Pancreas (tissue), 10 donors: Measurements from ENCODE around the gene NLRX1. TPM values are rescaled to one million over a fixed set of nuclear protein-coding genes. Genes with fewer than 3 reads are reported as not detected.
"Not testable (repeated sequence)": the region's sequence is repeated elsewhere in the genome, so short reads cannot be mapped to it uniquely, and the experiment has no call there.

Experiments used
- ATAC-seq, 4 donors: fragments of 200-7000 bp; cut with Tn5 transposase; one replicate each; pipeline versions ENCODE4 v1.8.0 to v1.9.1; 2020; ENCODE audit warnings: mild to moderate bottlenecking in 4 of 4, moderate library complexity in 4 of 4
- DNase-seq, 6 donors: peaks; one replicate each; pipeline ENCODE4 v3.0.0-alpha.2; 2020
- FAIRE-seq: peaks from 2 replicates; lab custom pipeline; 2012; peaks lifted over from hg19 to GRCh38; lab: Jason Lieb, UNC
- H3K27ac ChIP-seq, 4 donors: fragments of 200-600 bp; sonication (generic); 1 replicate in 3 of 4; 2 replicates in 1 of 4; pipeline versions ENCODE4 v1.5.0 to v1.8.0; 2020
- H3K27me3 ChIP-seq, 4 donors: fragments of 200-600 bp; one replicate each; pipeline ENCODE4 v1.8.0; 2021
- H3K36me3 ChIP-seq, 3 donors: fragments of 200-600 bp; sonication (generic) in 1 of 3; one replicate each; pipeline versions ENCODE4 v1.5.0 to v1.8.0; 2020 to 2021
- H3K4me1 ChIP-seq, 3 donors: fragments of 200-600 bp; one replicate each; pipeline ENCODE4 v1.8.0; 2021
- H3K4me3 ChIP-seq, 4 donors: fragments of 200-600 bp; sonication (generic) in 2 of 4; one replicate each; pipeline versions ENCODE4 v1.5.0 to v1.8.0; 2020 to 2021
- H3K9me3 ChIP-seq, 4 donors: fragments of 200-600 bp; one replicate each; pipeline ENCODE4 v1.8.0; 2021
- WGBS, 2 donors: extraction: QIAGEN DNeasy Blood & Tissue Kit; methylation state at CpG; one replicate each; pipeline ENCODE4 v1.1.7; 2013; 5-methylcytosine and 5-hydroxymethylcytosine counted together
- intact Hi-C, 3 donors: fragments of 100-400 bp; cut with DNase I; formaldehyde crosslinking; loops; one replicate each; pipeline versions ENCODE4 v1.11.1 to v1.14.2; 2022
- polyA plus RNA-seq, 2 donors: library from polyadenylated mRNA; stranded (reverse); fragments of 200-250 nt; gene quantifications; one replicate each; pipeline ENCODE4 v1.2.3, GENCODE V29; 2013
- total RNA-seq, 6 donors: library from RNA; stranded (reverse); fragmentation: NEBNext Ultra II Directional in 4 of 6; extraction: Animal tissue kit (Norgen Biotek cat#: 25700) in 4 of 6; gene quantifications; one replicate each; pipeline versions ENCODE4 v1.2.1 to v1.2.4, GENCODE V29; 2021 to 2023
- TF ChIP-seq, protein P1 (sequence below), 4 donors: fragments of 200-600 bp; sonication (generic) in 3 of 4; IDR thresholded peaks; one replicate each; pipeline versions ENCODE4 v1.5.0 to v1.8.0; 2021; ENCODE audit warnings: antibody characterized with exemption in 4 of 4
- donor health status: healthy with polysubstance abuse.
- donor health status: DM: no; HTN: no; CAD: no; lungs with moderate emphysema.
- donor health status: DM: no; HTN: no; CAD: no.
- donor health status: control.
- donor health status: control.
- donor health status: Bipolar disorder and iron deficiency.
- donor health status: DM: yes; HTN: yes; CAD: no.
- donor health status: DM: no; HTN: no; CAD: no.
- donor health status: DM: no; HTN: no; CAD: no.
- donor health status: DM: yes; HTN: yes; CAD: no.

NLRX1 gene
- total and polyA plus RNA-seq, 8 donors, result 6.5 to 12.6 (median 7.5) TPM

DNA sequence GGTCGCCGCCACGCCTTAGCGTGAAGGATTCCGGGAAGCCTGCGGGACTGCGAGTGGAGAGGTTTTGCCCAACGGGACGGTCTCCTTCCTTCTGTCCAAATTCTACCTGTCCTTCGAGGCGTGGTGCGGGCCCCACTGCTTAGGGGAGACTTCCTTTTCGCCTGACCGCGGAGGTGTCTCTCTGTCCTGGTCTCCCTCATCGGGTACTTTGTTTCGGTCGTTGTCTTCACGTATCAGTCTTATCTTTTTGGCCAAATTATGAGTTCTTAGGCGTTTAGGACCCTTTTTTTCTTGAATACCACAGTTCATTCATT lies 46.8 kb upstream of the NLRX1 start:
- TF ChIP-seq, protein P1, sequence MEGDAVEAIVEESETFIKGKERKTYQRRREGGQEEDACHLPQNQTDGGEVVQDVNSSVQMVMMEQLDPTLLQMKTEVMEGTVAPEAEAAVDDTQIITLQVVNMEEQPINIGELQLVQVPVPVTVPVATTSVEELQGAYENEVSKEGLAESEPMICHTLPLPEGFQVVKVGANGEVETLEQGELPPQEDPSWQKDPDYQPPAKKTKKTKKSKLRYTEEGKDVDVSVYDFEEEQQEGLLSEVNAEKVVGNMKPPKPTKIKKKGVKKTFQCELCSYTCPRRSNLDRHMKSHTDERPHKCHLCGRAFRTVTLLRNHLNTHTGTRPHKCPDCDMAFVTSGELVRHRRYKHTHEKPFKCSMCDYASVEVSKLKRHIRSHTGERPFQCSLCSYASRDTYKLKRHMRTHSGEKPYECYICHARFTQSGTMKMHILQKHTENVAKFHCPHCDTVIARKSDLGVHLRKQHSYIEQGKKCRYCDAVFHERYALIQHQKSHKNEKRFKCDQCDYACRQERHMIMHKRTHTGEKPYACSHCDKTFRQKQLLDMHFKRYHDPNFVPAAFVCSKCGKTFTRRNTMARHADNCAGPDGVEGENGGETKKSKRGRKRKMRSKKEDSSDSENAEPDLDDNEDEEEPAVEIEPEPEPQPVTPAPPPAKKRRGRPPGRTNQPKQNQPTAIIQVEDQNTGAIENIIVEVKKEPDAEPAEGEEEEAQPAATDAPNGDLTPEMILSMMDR (IDR thresholded peaks at IDR 0.05), result no peak
- Histone ChIP-seq H3K27me3 (no peaks in the 10 kb centered on the region), H3K27ac (peak overlapping the region in 3 of 4 donors; percentile 49 to 57 (median 50)), H3K36me3 (no peaks in the 10 kb centered on the region), H3K4me3 (peak overlapping the region; percentile 72 to 93 (median 79)), H3K9me3 (no peaks in the 10 kb centered on the region), H3K4me1 (peaks cover 6 to 18% (median 18%) of the 10 kb centered on the region in 3 donors)
- 0% methylated on average over 20 of the region's 20 CpGs for WGBS, 2 donors
- FAIRE-seq (no peak), ATAC-seq (no peak), DNase-seq (no peak)
- intact Hi-C loops, result no loop called here

DNA sequence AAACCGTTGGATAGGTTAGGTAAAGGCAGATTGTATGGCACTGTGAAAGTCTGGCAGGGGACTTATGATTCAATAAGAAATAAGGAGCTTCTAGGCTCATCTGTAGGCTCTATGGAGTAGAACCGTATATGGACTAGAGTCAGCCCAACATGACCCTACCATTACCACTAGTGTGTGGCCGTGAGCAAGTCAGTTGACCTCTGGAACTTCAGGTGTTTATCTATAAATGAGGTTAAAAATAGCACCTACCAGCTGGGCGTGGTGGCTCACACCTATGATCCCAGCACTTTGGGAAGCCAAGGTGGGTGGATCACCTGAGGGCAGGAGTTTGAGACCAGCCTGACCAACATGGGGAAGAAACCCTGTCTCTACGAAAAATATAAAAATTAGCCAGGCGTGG lies 42.7 kb upstream of the NLRX1 start:
- Histone ChIP-seq H3K4me3 (no peak overlapping the region), H3K9me3 (no peaks in the 10 kb centered on the region), H3K27ac (peak overlapping the region in 2 of 4 donors; percentile 5 to 44), H3K4me1 (peaks cover 6 to 20% (median 18%) of the 10 kb centered on the region in 3 donors), H3K27me3 (no peaks in the 10 kb centered on the region), H3K36me3 (peaks cover 0 to 4% (median 0%) of the 10 kb centered on the region in 3 donors)
- FAIRE-seq (no peak), DNase-seq (no peak), ATAC-seq (no peak)
- WGBS, 2 donors, result 56 to 60% methylated on average over 6 of the region's 6 CpGs
- intact Hi-C loops, result no loop called here
- TF ChIP-seq, protein P1 (IDR thresholded peaks at IDR 0.05), result no peak

DNA sequence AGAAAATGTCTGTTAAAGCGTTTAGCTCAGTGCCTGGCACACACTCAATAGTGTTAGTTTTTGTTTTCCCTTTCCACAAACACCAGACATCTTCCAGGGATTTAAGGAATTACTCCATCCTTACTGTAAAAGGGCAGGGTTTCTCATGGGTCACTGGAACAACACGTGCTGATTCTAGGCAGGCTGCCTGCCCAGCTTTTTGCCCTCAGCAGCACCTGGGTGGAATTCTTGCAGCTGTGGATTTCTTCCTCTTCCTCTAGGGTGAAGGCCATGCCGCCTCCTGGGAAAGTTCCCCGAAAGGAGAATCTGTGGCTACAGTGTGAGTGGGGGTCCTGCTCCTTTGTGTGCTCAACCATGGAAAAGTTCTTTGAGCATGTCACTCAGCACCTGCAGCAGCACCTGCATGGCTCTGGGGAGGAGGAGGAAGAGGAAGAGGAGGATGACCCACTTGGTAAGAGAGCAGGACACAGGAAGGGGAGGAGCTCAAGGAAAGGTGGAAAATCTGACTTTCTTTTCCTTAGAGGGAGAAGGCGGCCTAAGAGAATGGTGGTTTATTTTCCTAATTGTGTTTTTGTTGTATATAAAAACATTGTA lies 41.8 kb upstream of the NLRX1 start:
- Histone ChIP-seq H3K36me3 (peaks cover 0 to 9% (median 7%) of the 10 kb centered on the region in 3 donors), H3K27me3 (no peaks in the 10 kb centered on the region), H3K4me3 (no peak overlapping the region), H3K27ac (peak overlapping the region in 3 of 4 donors; percentile 15 to 44 (median 33)), H3K4me1 (peaks cover 6 to 20% (median 18%) of the 10 kb centered on the region in 3 donors), H3K9me3 (no peaks in the 10 kb centered on the region)
- 30 to 41% methylated on average over 5 of the region's 5 CpGs for WGBS, 2 donors
- no peak for FAIRE-seq
- peak in 1 of 6 donors; percentile 52 for DNase-seq
- ATAC-seq, result peak; percentile 52 to 82 (median 68)
- TF ChIP-seq, protein P1 (IDR thresholded peaks at IDR 0.05), result no peak
- intact Hi-C loops, result no loop called here

DNA sequence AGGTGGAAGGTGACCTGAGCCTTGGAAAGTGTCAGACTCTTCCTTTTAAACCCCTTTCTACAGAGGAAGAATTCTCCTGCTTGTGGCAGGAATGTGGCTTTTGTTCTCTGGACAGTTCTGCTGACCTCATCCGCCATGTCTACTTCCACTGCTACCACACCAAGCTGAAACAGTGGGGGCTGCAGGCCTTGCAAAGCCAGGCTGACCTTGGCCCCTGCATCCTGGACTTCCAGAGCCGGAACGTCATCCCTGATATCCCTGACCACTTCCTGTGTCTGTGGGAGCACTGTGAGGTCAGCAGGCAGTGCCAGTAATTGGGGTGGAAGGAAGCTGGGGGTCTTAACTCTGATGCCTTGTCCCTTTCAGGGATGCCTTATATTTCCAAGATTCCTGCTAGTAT lies 37.9 kb upstream of the NLRX1 start:
- Histone ChIP-seq H3K36me3 (peaks cover 6 to 32% (median 20%) of the 10 kb centered on the region in 3 donors), H3K9me3 (no peaks in the 10 kb centered on the region), H3K4me3 (no peak overlapping the region), H3K27ac (no peak overlapping the region), H3K4me1 (peaks cover 0 to 13% (median 7%) of the 10 kb centered on the region in 3 donors), H3K27me3 (no peaks in the 10 kb centered on the region)
- DNase-seq, result no peak
- TF ChIP-seq, protein P1 (IDR thresholded peaks at IDR 0.05), result no peak
- intact Hi-C loops, result no loop called here
- 69 to 82% methylated on average over 3 of the region's 3 CpGs for WGBS, 2 donors
- ATAC-seq, result no peak
- FAIRE-seq, result no peak

DNA sequence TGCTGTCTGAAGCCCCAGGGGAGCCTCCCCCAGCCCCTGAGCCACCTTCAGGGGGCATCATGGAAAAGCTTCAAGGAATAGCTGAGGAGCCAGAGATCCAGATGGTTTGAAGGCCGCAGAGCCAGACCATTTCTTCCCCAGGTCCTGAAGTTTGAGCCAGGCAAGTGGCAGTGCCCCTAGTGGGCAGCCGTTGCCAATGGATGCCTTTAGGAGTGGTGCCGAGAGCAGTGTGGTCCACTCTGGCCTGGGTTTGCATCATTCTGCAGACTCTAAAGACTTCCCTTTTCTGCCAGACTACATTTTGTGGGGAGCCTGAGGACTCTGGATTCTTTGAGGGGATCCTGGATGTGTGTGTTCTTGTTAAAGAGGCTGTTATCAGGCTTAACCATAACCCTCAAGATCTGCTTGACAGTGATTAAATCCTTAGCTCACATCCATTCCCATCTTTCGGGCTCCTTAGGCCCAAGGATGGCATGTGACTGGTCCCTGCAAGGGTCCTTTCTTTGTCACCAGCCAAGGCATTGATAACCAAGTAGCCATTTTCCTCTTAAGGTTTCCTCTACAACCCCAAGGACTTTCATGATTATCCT lies 34.0 kb upstream of the NLRX1 start:
- Histone ChIP-seq H3K4me1 (no peaks in the 10 kb centered on the region), H3K4me3 (no peak overlapping the region), H3K9me3 (no peaks in the 10 kb centered on the region), H3K36me3 (peaks cover 6 to 32% (median 16%) of the 10 kb centered on the region in 3 donors), H3K27me3 (no peaks in the 10 kb centered on the region), H3K27ac (no peak overlapping the region)
- intact Hi-C loops, result no loop called here
- WGBS, 2 donors, result 42 to 46% methylated on average over 4 of the region's 4 CpGs
- ATAC-seq (peak; percentile 69 to 89 (median 84)), DNase-seq (peak in 2 of 6 donors; percentile 50 to 59), FAIRE-seq (no peak)
- TF ChIP-seq, protein P1 (IDR thresholded peaks at IDR 0.05), result peak; percentile 36 to 63 (median 46)

DNA sequence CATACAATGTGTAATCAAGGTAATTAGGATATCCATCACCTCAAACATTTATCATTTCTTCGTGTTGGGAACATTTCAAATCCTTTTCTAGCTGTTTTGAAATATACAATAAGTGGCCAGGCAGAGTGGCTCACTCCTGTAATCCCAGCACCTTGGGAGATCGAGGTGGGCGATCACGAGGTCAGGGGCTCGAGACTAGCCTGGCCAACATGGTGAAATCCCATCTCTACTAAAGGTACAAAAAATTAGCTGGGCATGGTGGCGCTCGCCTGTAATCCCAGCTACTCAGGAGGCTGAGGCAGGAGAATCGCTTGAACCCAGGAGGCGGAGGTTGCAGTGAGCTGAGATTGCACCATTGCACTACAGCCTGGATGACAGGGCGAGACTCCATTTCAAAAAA lies 29.2 kb upstream of the NLRX1 start:
- H3K36me3 ChIP-seq, H3K4me1 ChIP-seq, ATAC-seq, H3K27me3 ChIP-seq, H3K27ac ChIP-seq, FAIRE-seq, H3K9me3 ChIP-seq, DNase-seq, intact Hi-C loops, H3K4me3 ChIP-seq: not testable (repeated sequence)
- WGBS, 2 donors, result 77 to 84% methylated on average over 10 of the region's 10 CpGs
